ENCODE results near the gene SCUBE1.

Gene SCUBE1

DNA sequence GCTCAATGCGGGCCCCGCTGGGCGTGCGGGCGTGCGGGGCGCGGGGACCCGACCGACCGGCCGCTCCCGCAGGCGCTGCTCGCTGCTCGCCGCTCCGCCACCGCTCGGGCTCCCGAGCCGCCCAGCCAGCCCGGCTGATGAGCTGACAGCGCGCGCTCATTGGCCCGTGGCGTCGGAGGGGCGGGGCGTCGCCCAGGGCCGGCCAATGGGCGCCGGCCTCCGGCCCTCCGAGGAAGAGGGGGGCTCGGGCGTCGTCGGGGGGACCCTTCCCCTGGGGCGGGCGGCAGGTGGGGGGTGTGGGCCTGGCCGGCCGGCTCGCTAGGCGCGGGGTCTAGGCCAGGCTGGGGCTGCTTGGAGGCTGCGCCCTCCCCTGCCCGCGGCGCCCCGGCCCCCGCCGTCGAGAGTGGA is at the start of gene SCUBE1:
TSS of gene SCUBE1 (minus strand) at position 111 of the 408 bp plus-strand sequence. CDS start 111 bp downstream, outside the sequence.
- DNase-seq (ENCODE audit: low spot score) (peak; percentile 76), FAIRE-seq (no peak)

DNA sequence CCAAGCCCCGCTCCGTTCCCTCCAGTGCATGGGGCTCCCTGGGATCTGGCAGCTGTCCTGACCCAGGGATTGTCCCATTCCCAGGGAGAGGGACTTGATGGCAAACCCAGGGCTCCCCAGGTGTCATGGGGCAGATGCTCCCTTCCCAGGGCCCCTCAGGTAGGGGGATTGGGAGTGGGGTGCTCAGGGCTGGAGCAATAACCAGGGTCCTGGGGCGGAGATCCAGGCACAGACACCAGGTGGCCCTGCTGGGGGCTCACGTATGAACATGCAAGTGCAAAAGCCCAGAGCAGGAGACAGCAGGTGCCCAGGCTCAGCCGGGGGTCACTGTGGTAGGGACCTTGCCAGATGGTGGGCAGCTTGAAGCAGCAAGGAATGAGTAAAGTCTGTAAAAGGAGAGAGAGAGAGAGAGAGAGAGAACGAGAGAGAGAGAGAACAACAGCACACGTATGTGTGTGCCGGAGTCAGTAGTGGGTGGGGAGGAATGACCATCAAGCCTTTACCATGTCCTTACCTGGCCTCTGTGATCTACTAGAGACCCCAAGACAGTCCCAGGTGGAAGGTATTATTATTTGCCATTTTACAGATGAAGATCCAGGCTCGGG is 49.3 kb upstream of the SCUBE1 start:
- no peak for FAIRE-seq
- no peak for DNase-seq (ENCODE audit: low spot score)

DNA sequence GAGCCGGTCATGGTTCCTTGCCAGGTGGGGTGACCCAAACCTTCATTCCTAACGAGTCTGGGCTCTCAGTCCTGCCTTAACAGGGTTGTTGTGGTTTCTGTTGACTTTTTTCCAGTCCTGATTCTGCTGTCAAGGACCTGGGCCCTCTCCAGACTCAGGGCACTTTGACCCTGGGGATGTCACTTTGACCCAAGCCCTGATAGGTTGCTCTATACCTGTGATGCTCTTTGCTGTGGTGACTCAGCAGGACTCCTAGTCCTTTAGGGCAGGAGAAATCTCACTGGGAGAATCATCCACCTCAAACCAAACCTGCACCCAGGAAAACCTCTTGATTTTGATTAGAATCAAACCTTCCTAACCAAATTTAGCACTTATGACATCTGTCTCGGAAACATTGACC is 48.1 kb upstream of the SCUBE1 start:
- DNase-seq (ENCODE audit: low spot score): no peak
- FAIRE-seq: no peak

DNA sequence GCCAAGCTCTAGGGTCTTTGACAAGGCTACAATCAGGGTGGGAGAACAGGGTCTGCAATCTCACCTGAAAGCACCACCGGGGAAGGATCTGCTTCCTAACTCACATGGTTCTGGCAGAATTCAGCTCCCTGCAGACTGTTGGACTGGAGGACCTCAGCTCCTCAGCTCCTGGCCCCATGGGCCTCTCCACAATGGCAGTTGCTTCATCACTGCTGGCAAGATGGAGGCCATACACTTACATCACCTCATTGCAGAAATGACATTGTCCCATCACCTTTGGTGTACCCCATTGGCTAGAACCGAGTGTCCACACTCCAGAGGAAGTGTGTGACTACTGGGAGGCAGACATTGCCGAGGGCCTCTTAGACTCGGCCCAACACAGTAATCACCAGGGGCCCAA is 47.7 kb upstream of the SCUBE1 start:
- no peak for FAIRE-seq

DNA sequence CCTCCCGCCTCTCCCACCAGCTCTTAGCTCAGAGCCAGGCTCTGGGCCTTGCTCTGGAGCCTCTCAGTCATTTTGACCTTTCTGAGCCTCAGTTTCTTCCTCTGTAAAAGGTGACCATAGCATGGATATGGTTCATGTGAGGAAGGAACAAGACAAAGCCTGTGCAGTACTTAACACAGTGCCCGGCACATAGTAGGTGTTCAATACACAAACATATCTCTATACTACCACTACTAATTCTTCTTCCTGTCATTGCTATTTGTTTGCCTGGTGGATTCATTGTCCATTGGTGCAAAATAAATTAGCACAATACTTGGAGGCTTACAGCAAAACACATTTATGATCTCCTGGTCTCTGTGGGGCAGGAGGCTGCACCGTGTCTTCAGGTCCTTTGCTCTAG is 47.0 kb upstream of the SCUBE1 start:
- DNase-seq (ENCODE audit: low spot score) (no peak), FAIRE-seq (no peak)

More for the DNA sequence above, 47.7 kb upstream of the SCUBE1 start:
- no peak for DNase-seq (ENCODE audit: low spot score)

DNA sequence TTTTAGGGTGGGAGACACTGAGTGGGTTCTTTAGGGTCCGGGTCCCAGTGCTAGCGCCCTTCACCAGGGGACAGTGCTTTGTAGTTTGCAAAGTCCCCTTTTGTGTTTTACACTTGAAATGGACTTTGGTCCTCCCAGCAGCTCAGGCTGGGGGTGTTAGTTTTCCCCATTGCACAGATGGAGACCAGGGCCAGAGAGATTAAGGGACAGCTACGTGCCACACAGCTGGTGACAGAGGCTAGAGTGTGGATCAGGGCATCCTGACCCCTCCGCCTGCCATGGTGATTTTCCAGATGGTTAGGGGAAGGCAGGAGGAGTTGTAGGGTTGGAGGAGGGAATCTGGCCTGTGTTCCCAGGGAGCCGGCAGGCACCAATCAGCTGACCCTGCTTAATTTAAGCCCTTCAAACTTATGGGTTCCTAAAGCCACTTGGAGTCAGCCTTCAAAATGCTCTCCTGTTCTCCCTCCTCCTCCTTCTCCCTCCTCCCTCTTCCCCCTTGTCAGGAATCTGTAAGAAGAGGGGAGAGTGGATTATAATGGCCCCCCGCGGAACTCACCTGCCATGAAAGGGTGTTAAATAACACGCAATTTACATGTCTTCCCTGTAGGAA is 46.2 kb upstream of the SCUBE1 start:
- no peak for FAIRE-seq

DNA sequence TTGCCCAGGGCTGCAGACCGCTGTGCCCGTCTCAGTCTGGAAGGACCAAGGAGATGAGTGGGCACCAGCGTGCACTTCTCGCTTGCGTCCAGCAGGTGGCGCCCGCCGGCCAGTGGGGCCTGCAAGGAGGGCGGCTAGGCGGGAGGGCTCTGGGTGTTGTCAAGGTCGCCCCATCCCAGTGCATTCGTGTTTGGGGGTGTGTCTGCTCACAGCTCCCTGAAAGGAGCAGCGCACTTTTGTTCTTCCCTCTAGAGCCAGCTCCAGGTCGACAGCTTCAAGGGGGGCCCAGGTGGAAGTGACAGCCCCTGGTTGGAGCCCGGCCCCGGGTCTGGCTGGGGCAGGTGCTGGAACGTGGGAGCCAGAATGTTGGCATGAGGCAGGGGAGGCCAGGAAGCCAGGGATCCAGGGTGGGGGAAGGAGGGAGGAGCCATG is 45.3 kb upstream of the SCUBE1 start:
- peak; percentile 93 for FAIRE-seq
- peak; percentile 88 for DNase-seq (ENCODE audit: low spot score)

More for the DNA sequence above, 46.2 kb upstream of the SCUBE1 start:
- DNase-seq (ENCODE audit: low spot score): no peak

DNA sequence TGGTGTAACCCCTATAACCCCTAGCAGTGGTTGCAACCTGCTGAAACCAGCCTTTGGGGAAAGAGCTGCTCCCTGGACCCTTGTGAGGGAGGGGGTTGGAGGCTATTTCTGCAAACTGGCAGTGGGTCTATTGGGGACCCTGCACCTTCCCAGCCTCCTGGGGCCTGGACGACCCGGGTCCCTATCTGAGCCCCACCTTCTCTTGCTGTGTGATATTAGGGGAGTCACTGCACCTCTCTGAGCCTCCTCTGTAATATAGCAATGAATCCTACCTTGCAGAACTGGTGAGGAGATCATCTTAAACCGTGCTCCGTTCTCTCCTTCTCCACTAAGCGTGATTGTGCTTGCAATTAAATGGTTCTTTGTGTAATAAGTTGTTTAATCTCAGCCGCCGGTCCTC is 44.6 kb upstream of the SCUBE1 start:
- DNase-seq (ENCODE audit: low spot score) (no peak), FAIRE-seq (no peak)

DNA sequence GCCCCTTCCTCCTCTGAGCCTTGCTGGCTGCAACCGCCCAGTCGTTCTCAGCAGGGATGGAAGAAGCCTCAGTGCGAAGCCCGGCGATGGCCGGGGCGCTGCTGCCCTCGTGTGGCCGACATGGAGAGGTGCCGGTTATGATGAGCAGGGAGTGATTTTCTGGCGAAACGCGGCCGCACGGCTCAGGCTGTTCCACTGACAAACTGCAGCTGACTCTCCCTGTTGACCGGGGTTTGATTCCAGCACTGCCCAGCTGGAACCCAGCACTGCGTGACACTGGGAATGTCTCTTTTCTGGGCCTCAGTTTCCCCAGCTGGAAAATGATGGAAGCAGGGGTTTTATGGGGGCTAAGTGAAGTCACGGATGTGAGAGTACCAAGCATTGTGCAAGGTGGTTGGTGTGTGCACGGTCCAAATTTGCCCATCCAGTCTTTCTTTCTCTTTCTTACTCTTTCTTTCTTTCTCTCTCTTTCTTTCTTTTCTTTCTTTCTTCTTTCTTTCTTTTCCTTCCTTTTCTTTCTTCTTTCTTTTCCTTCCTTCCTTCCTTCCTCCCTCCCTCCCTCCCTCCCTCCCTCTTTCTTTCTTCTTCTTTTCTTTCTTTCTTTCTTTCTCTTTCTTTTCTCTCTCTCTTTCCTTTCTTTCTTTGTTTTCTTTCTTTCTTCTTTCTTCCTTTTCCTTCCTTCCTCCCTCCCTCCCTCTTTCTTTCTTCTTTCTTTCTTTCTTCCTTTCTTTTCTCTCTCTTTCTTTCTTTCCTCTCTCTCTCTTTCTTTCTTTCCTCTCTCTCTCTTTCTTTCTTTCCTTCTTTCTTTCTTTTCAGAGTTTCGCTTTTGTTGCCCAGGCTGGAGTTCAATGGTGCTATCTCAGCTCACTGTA is 42.8 kb upstream of the SCUBE1 start:
- peak; percentile 92 for DNase-seq (ENCODE audit: low spot score)
- peak; percentile 93 for FAIRE-seq

DNA sequence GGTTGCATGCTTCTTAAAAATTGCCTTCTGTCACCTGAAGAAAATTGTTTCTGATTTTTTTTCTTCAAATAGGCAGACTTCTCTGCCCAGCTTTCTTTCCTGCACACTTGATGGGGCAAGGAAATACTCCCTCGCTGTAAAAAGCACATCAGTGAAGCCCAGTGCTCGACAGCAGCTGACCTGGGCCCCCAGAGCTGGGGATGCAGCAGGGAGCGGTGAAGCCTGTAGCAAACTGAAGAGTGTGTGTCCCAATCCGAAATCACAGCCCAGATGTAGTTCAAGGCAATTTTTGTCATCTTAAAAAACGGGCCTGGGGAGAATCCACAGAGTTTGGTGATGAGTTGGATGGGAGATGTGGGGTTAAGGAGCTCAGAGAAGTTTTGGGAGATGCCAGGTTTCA is 41.7 kb upstream of the SCUBE1 start:
- DNase-seq (ENCODE audit: low spot score): no peak
- no peak for FAIRE-seq

DNA sequence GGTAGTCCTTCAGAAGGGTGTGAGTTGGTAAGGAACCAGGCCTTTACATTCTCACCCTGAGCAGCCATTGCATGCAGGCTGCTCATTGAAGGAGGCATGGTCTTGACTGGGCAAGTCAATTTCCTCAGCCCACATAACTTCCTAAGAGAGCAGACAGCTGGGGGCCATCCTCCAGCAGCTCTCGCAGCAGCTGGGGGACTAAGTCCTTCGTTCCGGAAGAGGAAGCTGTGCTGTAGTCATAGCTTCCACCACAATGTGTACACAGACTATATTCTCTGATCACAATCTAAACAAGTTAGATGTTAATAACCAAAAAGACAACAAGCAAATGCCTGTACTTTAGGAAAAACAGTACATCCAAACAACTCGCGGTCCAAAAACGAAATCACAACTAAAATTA is 38.5 kb upstream of the SCUBE1 start:
- DNase-seq (ENCODE audit: low spot score): no peak
- no peak for FAIRE-seq

DNA sequence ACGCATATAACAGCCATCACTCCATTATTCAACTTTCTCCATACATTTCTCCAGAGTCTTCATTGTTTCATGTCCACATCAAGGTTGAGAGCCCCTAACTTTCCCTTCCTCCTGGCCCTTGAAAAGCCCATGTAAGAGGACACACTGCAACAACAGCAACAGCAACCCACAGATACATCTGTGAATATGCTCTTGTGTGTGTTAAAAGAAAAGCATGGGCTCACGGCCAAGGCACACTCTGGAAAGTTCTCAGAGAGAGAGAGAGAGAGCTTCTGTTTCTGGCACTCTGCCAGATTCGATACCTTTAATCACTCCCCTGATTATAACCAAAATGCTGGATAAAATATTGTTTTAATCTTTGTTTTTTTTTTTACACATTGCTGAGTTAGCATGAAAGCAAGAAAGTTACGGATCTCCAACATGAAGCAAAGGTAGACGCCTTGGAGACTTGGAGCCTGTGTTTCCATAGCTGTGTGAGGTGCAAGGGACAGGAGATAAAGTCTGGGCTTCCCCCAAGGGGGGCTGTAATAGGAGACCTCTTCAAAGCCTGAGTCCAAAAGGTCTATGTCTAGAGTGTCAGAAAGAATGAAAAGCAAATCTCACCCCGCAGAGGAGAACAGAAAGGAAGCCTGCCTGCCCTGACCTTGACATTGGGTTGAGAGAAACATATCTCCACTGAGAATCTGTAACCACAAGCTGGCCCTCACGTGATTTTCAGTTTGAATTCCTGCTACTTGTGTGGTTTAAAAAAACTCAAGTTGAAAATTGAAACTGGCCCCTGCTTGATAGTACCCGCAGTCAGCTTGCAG is 34.9 kb upstream of the SCUBE1 start:
- DNase-seq (ENCODE audit: low spot score) (no peak), FAIRE-seq (no peak)

DNA sequence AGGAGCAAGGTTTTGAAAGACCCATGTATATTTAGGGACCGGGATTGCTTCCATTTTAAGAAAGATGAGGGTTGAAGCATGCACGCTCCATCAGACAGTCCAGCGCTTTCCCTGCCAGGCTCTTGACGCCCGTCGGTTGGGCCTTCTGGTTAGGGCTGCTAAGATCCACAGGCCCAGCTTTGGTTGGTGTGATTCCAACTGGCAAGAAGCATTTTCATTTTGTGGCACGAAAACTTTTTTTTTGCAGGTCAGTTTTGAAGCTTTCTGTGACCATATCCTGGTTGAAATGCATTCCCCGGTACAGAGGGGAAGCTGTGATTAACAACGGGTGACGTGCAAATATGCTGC is 34.4 kb upstream of the SCUBE1 start:
- DNase-seq (ENCODE audit: low spot score) (no peak), FAIRE-seq (no peak)

DNA sequence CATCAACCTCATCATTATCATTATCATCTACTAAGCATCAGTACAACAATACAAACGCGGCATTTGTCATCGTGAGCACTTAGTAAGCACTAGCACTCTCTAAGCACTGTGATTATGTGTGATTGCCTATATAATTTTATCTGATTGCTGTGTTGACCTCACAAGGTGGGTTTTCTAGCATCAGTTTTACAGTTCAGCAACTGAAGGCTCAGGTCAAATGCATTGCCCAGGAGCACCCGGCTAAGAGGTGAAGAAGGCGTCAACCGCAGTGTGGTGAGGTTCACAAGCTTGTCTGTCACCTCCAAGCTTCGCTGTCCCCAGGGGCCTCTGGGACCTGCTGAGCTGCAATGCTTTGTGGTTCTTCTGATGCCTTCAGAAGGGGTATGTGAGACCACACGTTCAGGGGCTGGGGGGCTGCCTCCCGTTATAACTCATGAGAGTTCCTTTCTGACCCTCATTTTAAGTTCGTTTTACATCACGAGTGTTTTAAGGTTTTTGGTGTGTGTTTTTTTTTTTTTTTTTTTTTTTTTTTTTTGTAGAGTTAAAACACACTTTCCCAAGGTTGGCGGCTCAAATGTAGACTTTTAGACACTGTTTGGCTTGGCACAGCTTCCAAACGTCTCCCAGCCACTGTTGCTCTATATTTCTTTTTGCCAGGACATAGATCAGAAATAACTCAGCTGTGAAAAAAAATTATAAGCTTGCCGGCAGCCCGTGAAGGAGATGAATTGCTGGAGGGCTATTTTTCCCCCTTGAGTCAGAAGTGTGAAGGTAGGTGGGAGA is 33.8 kb upstream of the SCUBE1 start:
- FAIRE-seq (no peak), DNase-seq (ENCODE audit: low spot score) (no peak)

DNA sequence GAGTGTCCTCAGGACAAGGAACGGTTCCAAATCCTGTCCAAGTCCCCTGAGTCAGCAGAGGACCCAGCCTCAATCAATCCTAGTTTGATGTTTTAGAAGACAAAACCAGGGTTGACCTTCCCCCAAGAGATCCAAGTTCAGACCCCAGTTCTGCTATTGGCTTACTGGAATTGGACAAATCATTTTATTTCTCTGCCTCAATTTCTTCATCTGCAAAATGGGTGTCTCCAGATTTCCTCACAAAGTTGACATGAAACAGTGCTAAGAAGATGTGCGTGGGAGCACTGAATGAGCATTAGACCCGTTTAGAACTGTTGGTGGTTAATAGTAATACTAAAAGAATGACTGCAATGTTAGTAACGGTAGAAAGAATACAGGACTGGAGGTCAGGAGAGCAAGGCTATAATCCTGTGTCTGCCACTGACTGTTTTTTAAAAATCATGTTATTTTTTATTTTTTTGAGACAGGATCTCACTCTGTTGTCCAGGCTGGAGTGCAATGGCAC is 32.8 kb upstream of the SCUBE1 start:
- DNase-seq (ENCODE audit: low spot score): no peak
- no peak for FAIRE-seq

DNA sequence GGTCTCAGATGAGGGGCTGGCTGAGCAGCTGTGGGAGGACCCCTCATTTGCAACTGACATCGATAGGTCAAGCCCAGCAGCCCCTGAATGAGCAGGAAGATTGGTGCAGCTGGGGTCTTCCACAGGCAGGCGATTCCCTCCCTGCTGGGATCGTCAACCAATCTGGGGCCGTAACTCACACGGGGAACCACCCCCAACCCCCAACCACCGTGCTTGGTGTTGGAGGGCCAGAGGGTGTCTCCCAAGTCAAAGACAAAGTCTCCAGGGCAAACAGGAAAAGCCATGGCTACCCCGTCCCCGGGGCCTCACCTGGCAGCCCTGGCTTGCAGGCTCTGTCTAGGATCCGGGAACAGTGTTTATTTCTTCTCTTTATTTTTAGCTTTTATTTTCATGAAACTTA is 26.9 kb upstream of the SCUBE1 start:
- DNase-seq (ENCODE audit: low spot score) (no peak), FAIRE-seq (no peak)

DNA sequence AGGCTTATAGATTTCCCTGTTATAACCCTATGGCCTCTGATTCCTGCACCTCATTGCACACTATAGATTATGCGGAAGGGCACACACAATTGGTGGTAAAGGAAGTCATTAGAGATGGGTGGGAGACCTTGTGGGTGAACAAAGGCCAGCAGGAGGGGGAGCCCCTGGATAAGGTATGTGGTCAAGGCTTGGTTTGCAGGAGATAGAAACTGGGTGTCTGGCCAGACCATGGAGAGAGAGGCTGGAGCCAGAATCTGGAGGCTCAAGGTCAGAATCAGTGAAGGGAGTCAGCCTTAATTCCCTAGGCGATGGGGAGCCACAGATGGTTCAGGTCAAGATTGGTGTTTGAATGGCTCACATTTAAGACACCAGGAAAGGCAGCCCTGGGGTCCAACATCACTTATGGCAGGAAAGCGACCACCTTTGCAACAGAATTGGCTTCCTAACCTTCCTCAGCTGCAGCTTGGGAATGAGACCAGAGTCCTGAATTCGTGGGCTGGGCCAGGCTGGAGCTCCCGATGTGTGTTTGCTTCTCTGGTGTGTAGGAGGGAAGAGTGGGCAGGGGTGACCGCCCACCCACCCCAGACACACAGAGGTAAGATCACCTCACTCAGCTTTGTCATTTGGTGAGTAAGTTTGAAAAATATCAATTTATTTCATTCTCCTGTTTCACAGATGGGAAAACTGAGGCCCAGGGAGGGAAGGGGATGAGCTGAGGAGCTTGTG is 22.7 kb upstream of the SCUBE1 start:
- DNase-seq (ENCODE audit: low spot score): no peak
- peak; percentile 23 for FAIRE-seq

DNA sequence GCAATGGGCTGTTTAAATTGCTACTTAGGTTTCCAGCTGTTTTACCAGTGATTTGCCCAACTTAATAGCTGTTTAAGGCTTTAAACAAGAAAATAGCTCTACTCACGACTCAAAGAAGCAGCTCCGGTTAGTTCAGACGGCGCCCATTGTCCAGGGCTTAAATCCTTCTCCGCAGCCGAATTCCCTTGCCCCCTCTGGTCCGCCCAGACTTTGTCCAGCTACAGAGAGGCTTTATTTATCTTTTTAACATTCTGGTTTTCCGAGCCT is 20.9 kb upstream of the SCUBE1 start:
- DNase-seq (ENCODE audit: low spot score) (no peak), FAIRE-seq (no peak)

DNA sequence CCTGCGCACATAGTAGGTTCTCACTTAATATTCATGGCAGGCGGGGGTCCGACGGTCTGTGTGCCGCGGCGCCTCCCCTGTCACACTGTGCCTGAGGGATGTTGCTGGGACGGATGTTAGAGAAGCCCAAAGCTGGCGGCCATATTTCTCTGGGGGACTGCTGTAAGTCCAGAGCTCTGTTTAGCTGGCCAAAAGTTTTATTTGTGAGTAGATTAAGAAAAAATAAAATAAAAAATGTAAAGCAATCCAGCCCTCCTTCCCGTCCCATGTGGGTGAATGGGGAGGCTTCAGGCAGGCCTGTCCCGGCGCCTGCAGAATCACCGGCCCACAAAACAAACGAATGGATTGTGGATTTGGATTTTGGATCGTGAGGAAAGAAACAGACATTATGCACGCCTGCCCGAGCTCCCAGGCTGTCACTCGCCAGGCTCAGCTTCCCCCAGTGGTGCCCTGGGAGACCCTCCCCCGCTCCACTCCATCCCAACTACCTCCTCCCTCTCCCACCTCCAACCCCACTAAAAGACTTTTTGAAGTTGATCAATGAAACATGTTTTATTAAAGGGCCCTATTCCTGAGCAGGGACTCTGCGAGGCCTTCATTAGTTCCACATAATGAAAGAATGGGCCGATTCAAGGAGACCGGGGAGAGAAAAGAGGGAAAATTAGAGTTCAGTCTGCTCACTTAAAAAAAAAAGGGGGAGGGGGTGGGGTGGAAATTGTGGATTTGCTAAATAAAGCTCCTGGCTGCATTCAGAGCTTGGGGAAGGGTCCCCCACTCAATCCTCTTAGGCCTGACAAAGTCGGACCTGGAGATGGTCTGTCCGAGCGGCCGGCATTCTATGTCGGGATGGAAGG is 20.4 kb upstream of the SCUBE1 start:
- no peak for FAIRE-seq

More for the DNA sequence above, 20.4 kb upstream of the SCUBE1 start:
- DNase-seq (ENCODE audit: low spot score): no peak

Measured in urothelium cell line (cell line).